Effector memory CD8-positive, alpha-beta T cell (primary cell): ENCODE measurements around the gene TMEM69.
"Not testable (repeated sequence)": the region's sequence is repeated elsewhere in the genome, so short reads cannot be mapped to it uniquely, and the experiment has no call there.

Experiments
- ATAC-seq: fragments of 150-1000 bp; cut with Tn5 transposase; replicated peaks from 2 replicates; pipeline ENCODE4 v1.10.0; 2021; ENCODE audit warnings: mild to moderate bottlenecking, moderate library complexity
- DNase-seq, 3 experiments: peaks; one replicate each; pipeline ENCODE4 v3.0.0; 2021
- H3K27ac Mint-ChIP-seq, 2 donors: one replicate each; pipeline ENCODE4 v1.8.0; 2022; ENCODE audit warnings: mild to moderate bottlenecking in 2 of 2, mixed read lengths in 2 of 2, moderate library complexity in 2 of 2
- H3K27me3 Mint-ChIP-seq, 2 donors: one replicate each; pipeline ENCODE4 v1.8.0; 2022; ENCODE audit warnings: mixed read lengths in 2 of 2
- H3K36me3 Mint-ChIP-seq: one replicate; pipeline ENCODE4 v1.8.0; 2022; ENCODE audit warnings: mild to moderate bottlenecking, moderate library complexity, mixed read lengths; ENCODE audit not compliant: insufficient read depth
- H3K4me1 Mint-ChIP-seq, 2 donors: one replicate each; pipeline ENCODE4 v1.8.0; 2022; ENCODE audit warnings: low read depth in 2 of 2, mixed read lengths in 2 of 2
- H3K4me3 Mint-ChIP-seq, 2 donors: one replicate each; pipeline ENCODE4 v1.8.0; 2022; ENCODE audit warnings: mild to moderate bottlenecking in 2 of 2, mixed read lengths in 2 of 2, moderate library complexity in 2 of 2
- H3K9me3 Mint-ChIP-seq, 2 donors: one replicate each; pipeline ENCODE4 v1.8.0; 2022; ENCODE audit warnings: mixed read lengths in 2 of 2

The TMEM69 gene

GRCh38 chr1:45667321-45668111 lies 20.5 kb upstream of the TMEM69 start:
- H3K27ac Mint-ChIP-seq, result peak overlapping the region; percentile 62 to 76
- no peak overlapping the region for H3K4me3 Mint-ChIP-seq
- peaks cover 12% of the 10 kb centered on the region for H3K36me3 Mint-ChIP-seq
- no peaks in the 10 kb centered on the region for H3K9me3 Mint-ChIP-seq
- ATAC-seq (no peak), DNase-seq (no peak)
- H3K4me1 Mint-ChIP-seq, result peaks cover 32 to 65% of the 10 kb centered on the region in 2 donors
- no peaks in the 10 kb centered on the region for H3K27me3 Mint-ChIP-seq

- Mint-ChIP-seq H3K36me3 (peaks cover 13% of the 10 kb centered on the region), H3K27me3 (no peaks in the 10 kb centered on the region), H3K27ac (peak overlapping the region in 1 of 2 donors; percentile 62), H3K9me3 (no peaks in the 10 kb centered on the region), H3K4me1 (peaks cover 39 to 65% of the 10 kb centered on the region in 2 donors), H3K4me3 (no peak overlapping the region)
- DNase-seq (no peak), ATAC-seq (no peak)
Measured at GRCh38 chr1:45668526-45668925, 19.5 kb upstream of the TMEM69 start.

GRCh38 chr1:45669379-45669778 lies 18.6 kb upstream of the TMEM69 start:
- DNase-seq (no peak), ATAC-seq (no peak)
- Mint-ChIP-seq H3K4me1 (peaks cover 43 to 66% of the 10 kb centered on the region in 2 donors), H3K27ac (peak overlapping the region in 1 of 2 donors; percentile 62), H3K36me3 (peaks cover 17% of the 10 kb centered on the region), H3K9me3 (no peaks in the 10 kb centered on the region), H3K27me3 (no peaks in the 10 kb centered on the region), H3K4me3 (no peak overlapping the region)

- H3K27me3 Mint-ChIP-seq, result no peaks in the 10 kb centered on the region
- ATAC-seq (no peak), DNase-seq (no peak)
- H3K4me1 Mint-ChIP-seq, result peaks cover 48 to 70% of the 10 kb centered on the region in 2 donors
- peaks cover 14% of the 10 kb centered on the region for H3K36me3 Mint-ChIP-seq
- H3K27ac Mint-ChIP-seq, result peak overlapping the region in 1 of 2 donors; percentile 56
- H3K9me3 Mint-ChIP-seq, result no peaks in the 10 kb centered on the region
- no peak overlapping the region for H3K4me3 Mint-ChIP-seq
Measured at GRCh38 chr1:45669859-45670655, 17.9 kb upstream of the TMEM69 start.

GRCh38 chr1:45673956-45674355 lies 14.0 kb upstream of the TMEM69 start:
- DNase-seq, result no peak
- no peaks in the 10 kb centered on the region for H3K27me3 Mint-ChIP-seq
- H3K4me1 Mint-ChIP-seq, result peaks cover 62 to 77% of the 10 kb centered on the region in 2 donors
- peaks cover 14% of the 10 kb centered on the region for H3K36me3 Mint-ChIP-seq
- H3K9me3 Mint-ChIP-seq, result no peaks in the 10 kb centered on the region
- no peak overlapping the region for H3K4me3 Mint-ChIP-seq
- no peak for ATAC-seq
- H3K27ac Mint-ChIP-seq, result peak overlapping the region in 1 of 2 donors; percentile 35

GRCh38 chr1:45674478-45674877 lies 13.5 kb upstream of the TMEM69 start:
- Mint-ChIP-seq H3K4me3 (peak overlapping the region in 1 of 2 donors; percentile 9), H3K36me3 (peaks cover 14% of the 10 kb centered on the region), H3K9me3 (no peaks in the 10 kb centered on the region), H3K4me1 (peaks cover 67 to 79% of the 10 kb centered on the region in 2 donors), H3K27me3 (no peaks in the 10 kb centered on the region), H3K27ac (no peak overlapping the region)
- DNase-seq, result no peak
- ATAC-seq, result no peak

- not testable (repeated sequence) for H3K27me3 Mint-ChIP-seq, ATAC-seq, DNase-seq, H3K9me3 Mint-ChIP-seq, H3K36me3 Mint-ChIP-seq
- Mint-ChIP-seq H3K4me3 (peak overlapping the region in 1 of 2 donors; percentile 46), H3K27ac (peak overlapping the region; percentile 55 to 79), H3K4me1 (peaks cover 67 to 79% of the 10 kb centered on the region in 2 donors)
Measured at GRCh38 chr1:45676553-45676952, 11.4 kb upstream of the TMEM69 start.

- Mint-ChIP-seq H3K4me1 (peaks cover 62 to 84% of the 10 kb centered on the region in 2 donors), H3K4me3 (peak overlapping the region in 1 of 2 donors; percentile 41), H3K9me3 (no peaks in the 10 kb centered on the region), H3K36me3 (peaks cover 5% of the 10 kb centered on the region), H3K27me3 (no peaks in the 10 kb centered on the region), H3K27ac (peak overlapping the region; percentile 59 to 67)
- ATAC-seq, result no peak
- no peak for DNase-seq
Measured at GRCh38 chr1:45677751-45678245, 10.2 kb upstream of the TMEM69 start.

- H3K27me3 Mint-ChIP-seq, result no peaks in the 10 kb centered on the region
- H3K36me3 Mint-ChIP-seq, result peaks cover 5% of the 10 kb centered on the region
- no peaks in the 10 kb centered on the region for H3K9me3 Mint-ChIP-seq
- ATAC-seq, result no peak
- peaks cover 57 to 80% of the 10 kb centered on the region in 2 donors for H3K4me1 Mint-ChIP-seq
- DNase-seq, result no peak
- peak overlapping the region in 1 of 2 donors; percentile 41 for H3K4me3 Mint-ChIP-seq
- peak overlapping the region; percentile 59 to 67 for H3K27ac Mint-ChIP-seq
Measured at GRCh38 chr1:45678489-45678888, 9.5 kb upstream of the TMEM69 start.

- H3K9me3 Mint-ChIP-seq, result no peaks in the 10 kb centered on the region
- DNase-seq, result no peak
- H3K4me3 Mint-ChIP-seq, result peak overlapping the region in 1 of 2 donors; percentile 41
- H3K36me3 Mint-ChIP-seq, result no peaks in the 10 kb centered on the region
- no peak overlapping the region for H3K27ac Mint-ChIP-seq
- H3K4me1 Mint-ChIP-seq, result peaks cover 53 to 76% of the 10 kb centered on the region in 2 donors
- ATAC-seq, result no peak
- H3K27me3 Mint-ChIP-seq, result no peaks in the 10 kb centered on the region
Measured at GRCh38 chr1:45679123-45679522, 8.9 kb upstream of the TMEM69 start.

- Mint-ChIP-seq H3K27me3 (no peaks in the 10 kb centered on the region), H3K9me3 (no peaks in the 10 kb centered on the region), H3K27ac (no peak overlapping the region), H3K36me3 (peaks cover 18% of the 10 kb centered on the region), H3K4me1 (peaks cover 45 to 69% of the 10 kb centered on the region in 2 donors), H3K4me3 (peak overlapping the region in 1 of 2 donors; percentile 45)
- DNase-seq (no peak), ATAC-seq (no peak)
Measured at GRCh38 chr1:45682942-45683341, 5.0 kb upstream of the TMEM69 start.

GRCh38 chr1:45684402-45684801 lies 3.6 kb upstream of the TMEM69 start:
- H3K9me3 Mint-ChIP-seq, result no peaks in the 10 kb centered on the region
- no peaks in the 10 kb centered on the region for H3K27me3 Mint-ChIP-seq
- H3K4me1 Mint-ChIP-seq, result peaks cover 43 to 63% of the 10 kb centered on the region in 2 donors
- peak overlapping the region; percentile 100 for H3K4me3 Mint-ChIP-seq
- H3K36me3 Mint-ChIP-seq, result peaks cover 28% of the 10 kb centered on the region
- no peak for DNase-seq
- peak overlapping the region in 1 of 2 donors; percentile 99 for H3K27ac Mint-ChIP-seq
- ATAC-seq, result no peak

GRCh38 chr1:45685308-45686014 lies 2.5 kb upstream of the TMEM69 start:
- H3K27me3 Mint-ChIP-seq, result no peaks in the 10 kb centered on the region
- no peak for ATAC-seq
- H3K4me3 Mint-ChIP-seq, result peak overlapping the region; percentile 100
- H3K27ac Mint-ChIP-seq, result peak overlapping the region; percentile 97 to 99
- peaks cover 28% of the 10 kb centered on the region for H3K36me3 Mint-ChIP-seq
- no peak for DNase-seq
- H3K4me1 Mint-ChIP-seq, result peaks cover 45 to 55% of the 10 kb centered on the region in 2 donors
- H3K9me3 Mint-ChIP-seq, result no peaks in the 10 kb centered on the region
